GM18861 (cell line): Measurements from ENCODE around the gene PXYLP1.
"Not testable (repeated sequence)": the region's sequence is repeated elsewhere in the genome, so short reads cannot be mapped to it uniquely, and the experiment has no call there.

ENCODE experiments used
- ATAC-seq: cut with Tn5 transposase; IDR thresholded peaks from one replicate; pipeline ENCODE4 v1.9.1; 2021; ENCODE audit not compliant: unreplicated experiment

Gene PXYLP1

GRCh38 chr3:141231101-141231951, at the start of gene PXYLP1:
TSS of gene PXYLP1 (plus strand) at chr3:141231825. CDS start at chr3:141260176, 28,351 bp downstream.
- ATAC-seq, result peak; percentile 94

GRCh38 chr3:141183606-141184005, 48.0 kb upstream of the PXYLP1 start:
- ATAC-seq, result no peak

GRCh38 chr3:141184430-141184829, 47.2 kb upstream of the PXYLP1 start:
- no peak for ATAC-seq

- no peak for ATAC-seq
Observed at GRCh38 chr3:141191097-141191749, 40.4 kb upstream of the PXYLP1 start.

- ATAC-seq, result peak; percentile 99
Observed at GRCh38 chr3:141192345-141192744, 39.3 kb upstream of the PXYLP1 start.

GRCh38 chr3:141193066-141193830, 38.4 kb upstream of the PXYLP1 start:
- no peak for ATAC-seq

- no peak for ATAC-seq
Observed at GRCh38 chr3:141201122-141201521, 30.5 kb upstream of the PXYLP1 start.

- no peak for ATAC-seq
Observed at GRCh38 chr3:141202682-141203081, 28.9 kb upstream of the PXYLP1 start.

- ATAC-seq, result no peak
Observed at GRCh38 chr3:141203866-141204265, 27.8 kb upstream of the PXYLP1 start.

GRCh38 chr3:141204343-141204742, 27.3 kb upstream of the PXYLP1 start:
- ATAC-seq, result no peak

- not testable (repeated sequence) for ATAC-seq
Observed at GRCh38 chr3:141211306-141211705, 20.3 kb upstream of the PXYLP1 start.

GRCh38 chr3:141212101-141212500, 19.5 kb upstream of the PXYLP1 start:
- no peak for ATAC-seq

- no peak for ATAC-seq
Observed at GRCh38 chr3:141212555-141212954, 19.1 kb upstream of the PXYLP1 start.

GRCh38 chr3:141216975-141217374, 14.7 kb upstream of the PXYLP1 start:
- ATAC-seq, result no peak

- ATAC-seq, result no peak
Observed at GRCh38 chr3:141217389-141217788, 14.2 kb upstream of the PXYLP1 start.

- no peak for ATAC-seq
Observed at GRCh38 chr3:141218162-141218835, 13.3 kb upstream of the PXYLP1 start.

GRCh38 chr3:141218926-141219325, 12.7 kb upstream of the PXYLP1 start:
- no peak for ATAC-seq

GRCh38 chr3:141223673-141224166, 7.9 kb upstream of the PXYLP1 start:
- ATAC-seq, result no peak

- no peak for ATAC-seq
Observed at GRCh38 chr3:141225939-141226338, 5.7 kb upstream of the PXYLP1 start.

- ATAC-seq, result no peak
Observed at GRCh38 chr3:141227216-141227615, 4.4 kb upstream of the PXYLP1 start.

GRCh38 chr3:141227752-141228151, 3.9 kb upstream of the PXYLP1 start:
- no peak for ATAC-seq
